Skin epidermis (tissue), 12 donors: Measurements from ENCODE around the gene CCDC148.
A peak's percentile ranks its signal among the peaks of the same experiment; 100 is the strongest.

Experiments
- H3K27ac ChIP-seq, 21 experiments: fragments of 200-600 bp; sonication (generic) in 11 of 21; one replicate each; pipeline ENCODE4 v1.5.0; 2020; ENCODE audit warnings: mild to moderate bottlenecking in 3 of 21, inconsistent platforms in 2 of 21, moderate library complexity in 2 of 21
- H3K4me3 ChIP-seq, 7 experiments: fragments of 200-600 bp; sonication (generic) in 2 of 7; one replicate each; pipeline ENCODE4 v1.5.0; 2020; ENCODE audit warnings: inconsistent platforms in 2 of 7, mild to moderate bottlenecking in 2 of 7, moderate library complexity in 1 of 7

CCDC148 gene

DNA sequence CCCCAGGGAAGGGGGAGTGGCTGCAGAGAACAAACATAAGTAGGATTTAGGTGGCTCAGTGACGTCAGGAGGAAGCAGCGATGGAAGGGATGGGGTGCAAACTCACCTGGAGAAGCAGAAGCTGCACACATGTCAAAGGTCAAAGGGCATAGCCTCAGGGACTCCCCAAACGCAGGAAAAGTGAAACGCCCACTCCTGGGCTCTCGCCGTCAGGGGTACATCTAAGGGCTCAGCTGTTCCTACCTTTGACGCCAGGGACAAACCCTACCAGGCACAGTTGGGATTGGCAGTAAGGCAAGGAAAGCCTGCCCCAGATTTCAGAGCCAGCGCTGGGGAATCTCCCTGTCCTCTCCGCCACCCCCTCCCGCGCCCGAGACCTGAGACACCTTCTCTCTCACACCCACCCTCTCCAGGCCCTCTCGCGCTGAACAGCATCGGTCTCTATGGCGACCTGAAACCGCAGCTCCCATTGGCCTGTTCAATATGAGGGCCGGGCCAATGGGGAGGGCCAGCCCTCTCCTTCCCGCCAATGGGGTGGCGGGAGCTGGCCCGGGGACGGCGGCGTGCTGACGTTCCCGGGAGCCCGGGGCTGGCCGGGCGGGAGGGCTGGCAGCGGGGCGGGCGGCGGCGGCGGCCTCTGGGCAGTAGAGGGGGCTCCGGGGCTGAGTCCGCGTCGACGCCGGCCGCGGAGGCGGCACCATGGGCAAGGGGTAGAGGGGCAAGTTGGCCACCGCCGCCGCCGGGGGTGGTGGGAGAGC, at the start of gene CCDC148, which contains the start of gene PKP4:
Gene CCDC148 (minus strand): TSS at position 445 of the 758 bp plus-strand sequence. CDS start 314 bp downstream, at position 131.
Gene PKP4 (plus strand): TSS at position 644 of the 758 bp plus-strand sequence. CDS start 76,233 bp downstream, outside the sequence.
- Histone ChIP-seq H3K27ac (peak within 1 kb of the TSS; percentile 65 to 98 (median 92)), H3K4me3 (peak within 1 kb of the TSS; percentile 66 to 99 (median 91))

DNA sequence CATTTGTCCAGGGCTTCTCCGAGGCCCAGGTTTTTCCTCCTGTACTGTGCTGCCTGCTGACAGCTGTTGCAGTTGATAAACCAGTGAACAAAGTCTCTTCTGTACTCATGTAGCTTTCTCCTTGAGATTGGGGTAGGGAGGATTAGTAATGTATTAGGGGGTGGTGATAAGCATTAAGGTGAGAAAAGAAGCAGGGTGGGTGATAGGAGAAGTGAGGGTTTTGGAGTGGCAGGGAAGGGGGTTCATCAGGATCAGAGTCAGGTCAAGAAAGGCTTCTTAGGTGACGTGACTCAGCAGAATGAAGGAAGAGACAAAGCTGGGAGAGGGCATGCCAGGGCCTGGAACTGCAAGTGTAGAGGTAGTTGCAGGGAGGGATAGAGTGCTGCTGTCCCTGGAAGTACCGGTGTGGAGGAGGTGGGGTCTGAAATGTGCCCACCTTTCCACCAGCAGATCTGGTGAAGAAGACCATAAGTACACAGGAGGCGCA, 48.9 kb upstream of the CCDC148 start:
- Histone ChIP-seq H3K4me3 (no peak overlapping the region), H3K27ac (peak overlapping the region in 2 of 21 experiments; percentile 12 to 15)

DNA sequence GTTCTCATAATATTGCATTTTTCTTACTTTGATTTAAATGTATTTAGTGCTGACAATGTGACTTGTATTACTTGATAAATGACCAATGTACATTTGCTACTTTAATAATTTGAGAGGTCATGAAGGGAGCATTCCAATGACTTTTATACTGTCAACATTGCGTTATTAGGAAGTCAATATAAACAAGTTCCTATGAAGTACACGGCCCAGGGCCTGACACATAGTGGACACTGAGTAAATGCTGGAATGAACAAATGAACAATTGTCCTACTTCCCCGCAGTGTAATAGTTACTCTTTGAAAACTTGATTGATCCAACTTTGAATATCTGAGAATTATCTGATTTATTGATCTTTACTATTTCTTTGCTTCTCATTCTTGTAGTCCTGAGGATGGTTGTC, 47.5 kb upstream of the CCDC148 start:
- Histone ChIP-seq H3K4me3 (no peak overlapping the region), H3K27ac (no peak overlapping the region)

DNA sequence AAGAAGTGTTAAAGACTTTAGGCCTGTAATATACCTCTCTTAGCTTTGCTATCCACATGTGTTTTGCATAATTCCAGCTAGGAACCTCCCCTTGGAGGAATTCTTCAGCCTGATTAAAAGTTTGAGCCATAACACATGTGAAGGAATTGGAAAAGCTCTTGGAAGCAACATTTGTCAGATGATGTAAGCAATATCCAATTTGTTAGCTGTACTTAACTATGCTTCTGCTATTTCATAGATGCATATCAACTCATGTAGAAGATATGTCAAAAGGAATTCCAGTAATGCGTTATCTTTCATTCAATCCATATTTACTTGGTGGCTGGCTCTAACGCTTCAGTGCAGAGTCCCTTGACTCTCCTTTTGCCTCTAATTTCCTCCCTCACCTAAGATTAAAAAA, 46.4 kb upstream of the CCDC148 start:
- Histone ChIP-seq H3K27ac (no peak overlapping the region), H3K4me3 (no peak overlapping the region)

DNA sequence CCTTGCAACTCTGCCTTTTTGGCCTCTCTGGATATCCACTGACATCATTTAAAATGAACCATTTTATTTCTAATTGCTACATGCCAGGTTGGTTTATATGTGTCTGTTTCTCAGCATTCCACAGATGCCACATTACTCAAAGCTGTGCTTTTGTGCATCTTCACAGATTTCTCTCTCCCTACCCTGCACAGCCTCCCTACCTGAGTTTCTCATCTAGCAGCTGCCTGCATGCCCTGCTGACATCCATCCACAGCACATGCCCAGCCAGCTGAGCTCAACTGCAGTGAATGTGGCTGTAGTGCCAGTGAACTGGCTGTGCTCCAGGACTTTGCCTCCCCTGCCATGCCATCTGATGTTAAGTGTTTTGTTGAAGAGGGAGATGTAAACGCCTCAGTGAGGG, 44.7 kb upstream of the CCDC148 start:
- H3K27ac ChIP-seq, result no peak overlapping the region

DNA sequence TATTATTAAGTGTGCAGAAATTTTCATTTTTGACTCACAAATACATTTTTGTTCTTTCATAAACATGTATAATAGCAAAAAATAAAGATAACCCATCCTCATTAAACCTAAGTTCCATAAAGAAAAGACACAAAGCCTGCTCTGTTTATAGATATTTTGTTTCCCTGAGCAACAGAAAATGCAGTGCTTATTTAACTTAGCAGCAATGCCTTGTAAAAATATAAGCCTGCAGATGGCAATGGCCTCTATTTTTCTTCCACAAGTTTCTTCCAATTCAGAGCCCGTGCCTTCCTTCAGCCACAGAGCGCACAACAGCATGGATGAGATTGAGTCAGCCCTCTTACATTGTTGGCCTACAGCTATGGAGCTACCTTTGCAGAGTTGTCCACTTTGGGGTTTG, 43.8 kb upstream of the CCDC148 start:
- H3K27ac ChIP-seq, result no peak overlapping the region
- H3K4me3 ChIP-seq, result no peak overlapping the region

More for the DNA sequence above, 44.7 kb upstream of the CCDC148 start:
- no peak overlapping the region for H3K4me3 ChIP-seq

DNA sequence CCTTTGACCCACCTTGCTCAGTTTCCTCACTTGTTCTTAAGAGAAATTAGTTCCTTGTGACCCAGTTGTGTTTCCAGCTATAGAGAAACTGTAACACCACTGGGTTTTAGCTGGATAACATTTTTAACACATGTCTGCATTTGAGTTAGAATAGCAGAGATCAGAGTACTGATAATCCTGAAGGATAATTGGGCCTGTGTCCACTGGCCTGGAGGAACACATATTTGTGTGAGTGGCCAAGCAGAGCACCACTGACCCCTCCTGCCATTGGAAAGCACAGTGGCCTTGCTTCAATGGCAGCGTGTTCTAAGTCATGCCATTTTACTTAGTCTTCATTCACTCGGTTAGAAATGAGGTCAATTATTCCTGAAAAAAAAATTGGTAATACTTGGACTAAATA, 42.8 kb upstream of the CCDC148 start:
- no peak overlapping the region for H3K4me3 ChIP-seq
- H3K27ac ChIP-seq, result no peak overlapping the region

DNA sequence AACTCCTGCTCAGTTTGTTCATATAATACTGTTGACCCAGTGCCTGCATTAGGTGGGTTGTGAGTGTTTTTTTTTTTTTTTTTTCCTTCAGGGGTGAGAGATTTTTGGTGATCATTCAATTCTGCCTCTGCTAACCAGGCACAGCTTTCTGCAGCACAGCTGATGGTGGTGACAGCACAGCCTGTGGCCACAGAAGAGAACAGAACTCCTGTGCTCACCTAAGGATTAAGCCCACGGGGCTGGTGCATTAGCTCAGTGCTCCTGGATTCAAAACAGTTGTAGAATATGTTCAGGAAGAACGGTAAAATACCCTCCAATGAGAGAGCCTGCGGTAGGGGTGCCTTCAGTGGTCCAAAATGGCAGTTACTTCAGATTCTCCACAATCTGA, 42.2 kb upstream of the CCDC148 start:
- Histone ChIP-seq H3K4me3 (no peak overlapping the region), H3K27ac (no peak overlapping the region)

DNA sequence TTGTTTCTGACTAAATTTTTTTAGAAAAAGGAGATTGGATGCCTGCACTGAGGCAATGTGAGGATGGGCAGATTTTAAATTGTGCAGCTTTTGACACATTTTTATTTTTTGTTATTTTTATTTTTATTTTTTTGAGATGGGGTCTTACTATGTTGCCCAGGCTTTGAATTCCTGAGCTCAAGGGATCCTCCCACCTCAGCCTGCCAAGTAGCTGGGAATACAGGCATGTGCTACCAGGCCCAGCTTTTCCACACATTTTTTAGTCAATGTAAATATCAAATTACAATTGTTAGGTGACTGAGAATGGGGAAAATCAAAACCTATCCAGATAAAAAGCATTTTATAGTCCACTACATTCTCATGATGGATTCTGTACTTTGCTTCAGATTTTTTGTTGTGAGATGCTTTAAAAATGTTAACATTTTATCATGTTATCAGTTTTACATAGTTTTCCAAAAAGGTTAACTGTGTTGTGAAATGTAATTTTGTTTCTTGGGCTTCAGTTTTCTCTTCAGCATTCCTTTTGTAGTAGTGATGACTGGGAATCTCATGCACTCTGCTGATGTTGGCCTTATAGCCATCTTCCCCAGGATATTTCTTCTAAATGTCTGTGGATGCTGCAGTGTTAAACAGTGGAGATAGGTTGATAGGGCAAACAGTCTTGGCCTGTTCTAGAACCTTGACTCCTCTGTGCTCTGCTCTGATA, 41.6 kb upstream of the CCDC148 start:
- H3K27ac ChIP-seq, result no peak overlapping the region

DNA sequence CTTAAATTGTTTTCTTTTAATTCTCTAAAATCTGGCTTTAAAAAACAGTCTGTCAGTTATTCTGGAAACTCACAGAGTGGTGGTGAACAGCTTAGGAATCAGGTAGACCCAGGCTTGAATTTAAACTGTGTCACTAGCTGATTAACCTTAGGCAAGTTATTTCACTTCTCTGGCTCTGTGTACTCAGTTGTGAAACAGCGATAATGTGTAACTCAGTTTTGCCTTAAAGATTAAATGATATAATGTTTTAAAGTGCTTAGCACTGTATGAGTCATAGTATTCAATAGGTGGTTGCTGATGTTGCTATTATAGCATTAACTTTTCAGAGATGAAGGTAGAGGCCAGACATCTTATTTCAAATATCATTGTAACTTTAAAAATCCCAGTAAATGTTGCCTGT, 40.9 kb upstream of the CCDC148 start:
- Histone ChIP-seq H3K27ac (no peak overlapping the region), H3K4me3 (no peak overlapping the region)

More for the DNA sequence above, 41.6 kb upstream of the CCDC148 start:
- H3K4me3 ChIP-seq, result no peak overlapping the region

DNA sequence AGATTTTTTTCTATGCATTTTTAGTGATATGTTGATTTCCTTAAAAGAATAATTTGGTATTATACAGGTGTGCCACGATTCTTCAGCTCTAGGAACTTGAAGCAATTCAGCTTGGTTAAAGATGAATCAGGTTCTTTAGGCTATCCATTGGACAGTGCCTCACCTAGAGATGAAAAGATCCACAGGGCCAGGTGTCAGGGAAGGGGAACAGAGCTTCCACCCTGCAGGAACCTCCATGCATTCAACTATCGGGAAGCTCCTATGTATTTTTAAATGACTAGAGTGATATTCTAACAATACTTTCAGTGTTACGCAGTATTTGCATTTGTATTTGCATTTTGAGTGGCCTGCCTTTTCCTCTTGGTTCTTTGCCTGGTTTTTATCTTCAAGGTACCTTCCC, 40.4 kb upstream of the CCDC148 start:
- H3K4me3 ChIP-seq, result no peak overlapping the region
- H3K27ac ChIP-seq, result peak overlapping the region in 1 of 21 experiments; percentile 56

DNA sequence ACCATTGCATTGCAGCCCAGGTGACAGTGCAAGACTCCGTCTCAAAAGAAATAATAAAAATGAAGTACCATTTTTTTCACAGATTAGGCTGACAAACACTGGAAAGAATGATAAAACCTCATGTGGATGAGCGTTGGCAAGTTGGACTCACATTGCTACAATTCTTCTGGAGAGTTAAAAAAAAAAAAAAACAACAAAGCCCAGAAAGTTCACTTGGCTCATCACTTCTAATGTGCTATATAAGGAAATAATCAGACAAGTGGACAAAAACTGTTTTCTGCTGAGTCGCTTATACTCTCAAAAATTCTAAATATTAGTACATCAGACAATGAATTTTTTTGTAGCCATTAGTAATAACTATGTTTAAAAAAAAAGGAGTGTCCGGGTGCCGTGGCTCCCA, 38.6 kb upstream of the CCDC148 start:
- H3K4me3 ChIP-seq, result no peak overlapping the region

DNA sequence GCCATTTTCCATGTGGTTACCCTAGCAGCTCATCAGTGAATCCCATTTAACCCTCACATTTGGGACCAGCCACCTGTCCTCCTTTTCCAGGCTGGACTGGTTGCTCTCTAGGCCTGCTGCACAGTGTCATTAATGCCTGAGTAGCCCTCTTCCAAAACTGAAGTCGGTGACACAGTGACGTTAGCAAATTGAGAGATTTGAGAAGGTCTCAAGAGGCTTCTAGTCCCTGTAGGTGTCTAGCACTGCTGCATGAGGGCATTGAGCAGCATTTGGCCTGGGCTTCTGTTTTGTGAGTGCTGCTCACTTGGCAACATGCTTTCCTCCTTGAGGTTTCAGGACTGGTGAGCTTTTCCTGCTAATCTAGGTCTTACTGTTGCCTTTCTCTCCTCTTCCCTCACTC, 36.9 kb upstream of the CCDC148 start:
- Histone ChIP-seq H3K4me3 (no peak overlapping the region), H3K27ac (no peak overlapping the region)

More for the DNA sequence above, 38.6 kb upstream of the CCDC148 start:
- H3K27ac ChIP-seq, result no peak overlapping the region

DNA sequence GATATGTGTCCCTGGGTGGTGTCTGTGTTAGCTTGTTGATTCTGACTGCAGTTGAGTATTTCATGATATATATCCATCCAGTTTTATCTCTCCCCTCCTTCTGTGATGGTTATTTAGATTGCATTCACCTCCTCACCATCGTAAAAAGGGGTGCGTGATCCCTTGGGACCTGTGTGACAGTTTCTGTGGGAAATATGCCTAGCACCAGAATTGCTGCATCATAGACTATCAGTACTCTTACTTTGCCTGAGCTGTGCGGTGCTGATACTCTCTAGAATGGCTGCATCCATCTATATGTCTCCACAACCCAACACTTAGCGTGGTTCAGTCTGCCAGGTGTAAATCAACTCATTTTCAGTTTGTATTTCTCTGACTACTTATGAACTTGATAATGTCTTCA, 34.5 kb upstream of the CCDC148 start:
- Histone ChIP-seq H3K27ac (no peak overlapping the region), H3K4me3 (no peak overlapping the region)

DNA sequence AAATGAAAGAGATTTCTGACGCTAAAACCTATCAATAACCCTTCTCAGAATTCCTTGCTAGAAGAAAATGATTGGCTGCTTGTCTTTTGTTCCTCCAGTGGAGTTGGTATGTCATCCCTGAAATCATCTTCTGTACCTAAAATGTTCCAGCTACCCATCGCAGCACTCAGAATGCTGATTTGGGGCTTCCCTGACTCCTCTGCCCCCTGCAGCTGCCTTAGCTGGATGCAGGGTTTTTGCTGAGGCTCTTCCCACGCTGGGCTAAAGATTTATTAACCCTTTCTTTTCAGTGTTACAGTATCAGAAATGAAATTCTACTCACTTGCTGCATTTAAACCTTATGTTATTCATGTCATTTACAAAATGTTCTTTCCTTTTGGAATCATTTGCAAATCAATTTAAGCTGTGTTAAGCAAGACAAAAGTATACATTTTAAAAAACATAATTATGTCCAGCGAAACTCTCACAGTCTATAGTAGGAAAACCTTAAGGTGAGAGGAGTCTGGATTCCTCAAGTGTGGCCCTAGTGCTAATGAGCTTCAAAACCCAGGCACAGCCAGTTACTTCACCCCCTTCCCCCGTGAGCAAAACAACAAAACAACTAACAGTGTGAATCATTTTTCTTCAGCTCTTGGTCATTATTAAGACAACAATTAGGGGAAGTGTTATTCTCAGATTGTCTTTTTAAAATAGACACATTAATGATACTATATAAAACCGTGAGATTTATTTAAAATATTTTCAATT, 33.0 kb upstream of the CCDC148 start:
- no peak overlapping the region for H3K27ac ChIP-seq

DNA sequence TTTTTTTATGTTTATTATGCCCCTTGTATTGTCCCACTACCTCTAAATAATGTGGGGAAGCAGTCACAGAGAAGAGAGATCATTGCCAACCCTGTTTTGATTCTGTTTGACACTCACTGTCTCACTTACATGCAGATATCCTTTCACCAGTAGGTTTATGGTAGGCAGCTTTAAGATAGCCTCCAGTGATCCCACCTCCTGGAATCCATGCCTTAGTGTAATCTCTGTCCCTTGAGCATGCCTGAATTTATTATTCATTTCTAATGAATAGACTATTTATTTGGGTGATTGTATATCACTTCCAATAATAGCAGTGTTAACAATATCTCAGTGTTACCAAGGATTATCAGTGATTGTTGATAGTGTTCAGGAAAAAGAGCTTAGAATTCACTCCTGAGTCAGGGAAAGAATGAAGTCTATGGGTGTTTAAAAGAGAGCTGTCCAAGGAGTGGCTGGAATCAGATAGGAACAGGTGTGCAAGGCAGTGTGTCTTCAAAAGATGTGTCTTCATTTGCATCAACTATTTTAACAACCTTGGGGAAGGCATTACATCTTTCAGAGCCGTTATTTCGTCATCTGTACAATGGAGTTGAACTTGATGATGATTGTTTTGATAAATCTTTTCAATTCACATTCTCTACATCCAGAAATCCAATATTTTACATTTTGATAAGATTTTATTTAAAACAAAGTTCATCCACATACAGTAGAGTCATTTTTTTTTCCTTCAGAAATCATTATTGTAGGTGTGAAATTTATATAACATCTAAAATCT, 32.1 kb upstream of the CCDC148 start:
- no peak overlapping the region for H3K27ac ChIP-seq
- no peak overlapping the region for H3K4me3 ChIP-seq

More for the DNA sequence above, 33.0 kb upstream of the CCDC148 start:
- no peak overlapping the region for H3K4me3 ChIP-seq

DNA sequence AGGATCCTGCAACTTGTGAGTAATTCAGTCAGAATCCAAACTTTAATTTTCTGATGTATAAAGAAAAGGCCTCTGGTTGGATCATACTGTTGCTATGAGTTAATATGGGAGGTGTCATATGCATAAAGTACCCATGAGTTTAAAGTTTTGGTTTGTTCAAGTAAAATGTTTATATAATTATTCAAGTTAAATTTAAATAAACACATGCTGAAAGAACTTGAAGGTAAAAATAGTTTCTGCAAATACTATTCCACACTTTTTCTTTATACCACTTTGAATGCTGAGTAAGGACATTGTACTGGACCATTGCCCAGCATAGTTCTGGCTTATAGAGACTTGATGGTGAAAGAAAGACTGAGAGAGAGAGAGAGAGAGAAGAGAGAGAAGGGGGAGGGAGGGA, 30.9 kb upstream of the CCDC148 start:
- Histone ChIP-seq H3K27ac (peak overlapping the region in 2 of 21 experiments; percentile 4 to 31), H3K4me3 (no peak overlapping the region)

DNA sequence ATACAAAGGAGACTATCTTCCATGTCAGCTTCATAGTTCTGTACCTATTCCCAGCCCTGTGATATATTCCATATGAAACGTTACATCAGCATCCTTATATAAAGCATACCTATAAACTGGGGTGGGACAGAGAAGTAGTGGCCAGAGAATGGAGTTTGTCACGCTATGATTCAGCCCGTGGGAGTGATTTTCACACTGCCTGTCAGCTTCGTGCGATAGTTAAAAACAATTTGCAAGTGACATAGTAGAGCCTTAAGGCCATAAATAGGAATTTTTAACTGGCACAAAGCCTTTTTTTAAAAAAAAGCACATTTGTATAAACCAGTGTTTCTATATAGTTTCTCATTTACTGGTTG, 30.4 kb upstream of the CCDC148 start:
- peak overlapping the region in 2 of 21 experiments; percentile 4 to 31 for H3K27ac ChIP-seq
- H3K4me3 ChIP-seq, result no peak overlapping the region

DNA sequence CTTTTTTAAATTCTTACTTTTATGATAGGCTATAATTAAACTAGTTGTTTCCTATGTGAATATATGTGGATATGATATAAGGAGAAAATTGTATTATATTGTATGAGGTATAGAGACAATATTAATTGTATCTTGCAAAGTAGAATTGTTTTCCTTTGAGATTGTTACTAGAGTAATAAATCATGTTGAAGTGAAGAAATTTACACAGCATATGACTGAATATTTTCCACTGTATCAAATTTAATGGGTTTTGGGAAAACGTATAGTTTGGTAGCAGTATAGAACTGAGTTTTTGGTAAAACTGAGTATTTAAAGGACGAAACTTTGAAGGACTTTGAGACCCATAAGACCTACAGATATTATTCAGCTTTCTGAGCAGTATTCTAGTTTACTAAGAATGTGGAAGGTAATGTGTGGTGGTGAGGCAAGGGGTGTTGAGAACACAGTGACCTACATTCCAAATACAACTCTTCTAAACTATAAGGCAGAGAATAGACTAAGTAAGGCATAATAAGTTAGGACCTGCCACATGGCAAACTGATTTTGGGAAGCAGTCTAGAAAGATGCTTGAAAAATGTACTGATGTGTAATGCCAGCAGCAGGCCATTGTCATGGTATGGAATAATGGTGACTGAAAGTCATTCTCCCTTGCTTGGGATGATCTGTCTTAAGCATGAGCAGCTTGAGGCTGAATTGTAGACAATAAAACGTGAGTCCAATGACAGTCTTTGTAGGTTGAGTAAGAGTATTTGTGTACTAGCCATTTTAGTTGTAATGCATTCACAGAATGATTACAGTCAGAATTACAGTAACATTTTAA, 29.8 kb upstream of the CCDC148 start:
- H3K27ac ChIP-seq, result peak overlapping the region in 3 of 21 experiments; percentile 4 to 31 (median 16)
- H3K4me3 ChIP-seq, result no peak overlapping the region
